Measurements from ENCODE around the gene ATF3.

Gene ATF3

DNA sequence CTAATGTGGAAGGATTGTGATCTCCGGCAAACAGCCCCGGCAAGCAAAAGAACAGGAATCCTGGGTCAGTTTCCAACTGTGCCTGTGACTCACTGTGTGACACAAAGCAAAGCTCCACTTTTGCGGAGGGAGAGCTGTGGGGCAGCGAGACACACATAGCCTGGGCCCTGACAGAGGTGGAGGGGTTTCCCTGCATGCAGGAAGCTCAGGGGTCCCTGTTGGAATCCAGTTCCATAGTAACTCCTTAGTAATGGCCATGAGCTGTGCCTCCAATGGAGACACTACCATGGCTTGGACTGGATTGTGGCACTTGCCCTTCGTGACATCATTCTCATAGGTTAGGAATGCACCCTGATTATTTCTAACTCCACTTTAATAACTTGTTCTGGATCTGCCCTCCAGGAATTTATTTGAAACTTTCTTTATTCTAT is 47.0 kb upstream of the ATF3 start:
- Histone ChIP-seq H3K4me2 (ENCODE audit: insufficient read depth, low read length) (no peak overlapping the region), H3K27ac (ENCODE audit: low read length) (no peak overlapping the region), H3K9ac (ENCODE audit: low read depth, low read length) (no peak overlapping the region)

DNA sequence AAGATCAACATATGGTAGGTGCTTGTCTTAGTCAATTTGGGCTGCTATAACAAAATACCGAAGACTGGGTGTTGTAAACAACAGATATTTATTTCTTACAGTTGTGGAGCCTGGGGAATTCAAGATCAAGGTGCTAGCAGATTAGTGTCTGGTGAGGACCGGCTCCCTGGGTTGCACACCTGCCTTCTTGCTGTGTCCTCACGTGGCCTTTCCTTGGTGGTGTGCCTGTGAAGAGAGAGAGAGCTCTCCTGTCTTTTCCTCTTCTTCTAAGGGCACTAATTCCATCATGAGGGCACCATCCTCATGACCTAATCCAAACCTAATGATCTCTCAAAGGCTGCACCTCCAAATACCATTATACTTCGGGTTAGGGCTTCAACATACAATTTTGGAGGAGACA is 45.8 kb upstream of the ATF3 start:
- no peaks in the 10 kb centered on the region for H3K36me3 ChIP-seq (ENCODE audit: insufficient read depth, low read length)
- DNase-seq, result no peak
- ATAC-seq (ENCODE audit: insufficient read depth, low read depth), result no peak
- no peak overlapping the region for H3K9ac ChIP-seq (ENCODE audit: low read depth, low read length)
- H3K4me2 ChIP-seq (ENCODE audit: insufficient read depth, low read length), result no peak overlapping the region
- H3K4me1 ChIP-seq (ENCODE audit: insufficient read depth, low read length), result peaks cover 32% of the 10 kb centered on the region
- H2AFZ ChIP-seq (ENCODE audit: low read depth, low read length), result no peak overlapping the region
- no peaks in the 10 kb centered on the region for H4K20me1 ChIP-seq (ENCODE audit: insufficient read depth, low read length)
- no peaks in the 10 kb centered on the region for H3K79me2 ChIP-seq (ENCODE audit: insufficient read depth, low read length)
- peaks cover 2% of the 10 kb centered on the region for H3K27me3 ChIP-seq (ENCODE audit: insufficient read depth, low read length, poor library complexity)
- TF ChIP-seq EZH2 (IDR thresholded peaks at IDR 0.05; ENCODE audit: borderline replicate concordance, low read depth, low read length, severe bottlenecking), result no peak
- no peak for TF ChIP-seq CTCF (IDR thresholded peaks at IDR 0.05; ENCODE audit: borderline replicate concordance, extremely low read depth, low read length, poor library complexity, severe bottlenecking)
- no peak overlapping the region for H3K27ac ChIP-seq (ENCODE audit: low read length)
- no peak overlapping the region for H3K4me3 ChIP-seq (ENCODE audit: low read depth in 1 of 2, low read length in 2 of 2)
- no peaks in the 10 kb centered on the region for H3K9me3 ChIP-seq (ENCODE audit: insufficient read depth, low read length, severe bottlenecking)

More for the DNA sequence above, 47.0 kb upstream of the ATF3 start:
- Histone ChIP-seq H2AFZ (ENCODE audit: low read depth, low read length) (no peak overlapping the region), H3K27me3 (ENCODE audit: insufficient read depth, low read length, poor library complexity) (peaks cover 2% of the 10 kb centered on the region), H3K79me2 (ENCODE audit: insufficient read depth, low read length) (no peaks in the 10 kb centered on the region), H3K4me3 (ENCODE audit: low read depth in 1 of 2, low read length in 2 of 2) (no peak overlapping the region), H3K36me3 (ENCODE audit: insufficient read depth, low read length) (no peaks in the 10 kb centered on the region), H3K4me1 (ENCODE audit: insufficient read depth, low read length) (peaks cover 19% of the 10 kb centered on the region), H3K9me3 (ENCODE audit: insufficient read depth, low read length, severe bottlenecking) (no peaks in the 10 kb centered on the region), H4K20me1 (ENCODE audit: insufficient read depth, low read length) (no peaks in the 10 kb centered on the region)
- DNase-seq, result no peak
- ATAC-seq (ENCODE audit: insufficient read depth, low read depth), result no peak
- TF ChIP-seq CTCF (IDR thresholded peaks at IDR 0.05; ENCODE audit: borderline replicate concordance, extremely low read depth, low read length, poor library complexity, severe bottlenecking), result no peak

- Histone ChIP-seq H3K36me3 (ENCODE audit: insufficient read depth, low read length) (no peaks in the 10 kb centered on the region), H3K9me3 (ENCODE audit: insufficient read depth, low read length, severe bottlenecking) (no peaks in the 10 kb centered on the region), H4K20me1 (ENCODE audit: insufficient read depth, low read length) (no peaks in the 10 kb centered on the region), H3K4me2 (ENCODE audit: insufficient read depth, low read length) (no peak overlapping the region), H3K27me3 (ENCODE audit: insufficient read depth, low read length, poor library complexity) (peaks cover 6% of the 10 kb centered on the region), H3K4me1 (ENCODE audit: insufficient read depth, low read length) (peaks cover 18% of the 10 kb centered on the region), H3K4me3 (ENCODE audit: low read depth in 1 of 2, low read length in 2 of 2) (no peak overlapping the region), H3K9ac (ENCODE audit: low read depth, low read length) (no peak overlapping the region), H3K79me2 (ENCODE audit: insufficient read depth, low read length) (no peaks in the 10 kb centered on the region), H3K27ac (ENCODE audit: low read length) (no peak overlapping the region), H2AFZ (ENCODE audit: low read depth, low read length) (no peak overlapping the region)
- DNase-seq (no peak), ATAC-seq (ENCODE audit: insufficient read depth, low read depth) (no peak)
- TF ChIP-seq EZH2 (IDR thresholded peaks at IDR 0.05; ENCODE audit: borderline replicate concordance, low read depth, low read length, severe bottlenecking) (no peak), CTCF (IDR thresholded peaks at IDR 0.05; ENCODE audit: borderline replicate concordance, extremely low read depth, low read length, poor library complexity, severe bottlenecking) (no peak)
These were observed 43.5 kb upstream of the ATF3 start for GRCh38 chr1:212565079-212565478.
